HG03025 (cell line): ENCODE measurements around the gene SLC32A1.

Experiments
- ATAC-seq: cut with Tn5 transposase; IDR thresholded peaks from one replicate; pipeline ENCODE4 v1.9.1; 2021; ENCODE audit warnings: mild to moderate bottlenecking, moderate library complexity; ENCODE audit not compliant: unreplicated experiment, low FRiP score

Gene SLC32A1

DNA sequence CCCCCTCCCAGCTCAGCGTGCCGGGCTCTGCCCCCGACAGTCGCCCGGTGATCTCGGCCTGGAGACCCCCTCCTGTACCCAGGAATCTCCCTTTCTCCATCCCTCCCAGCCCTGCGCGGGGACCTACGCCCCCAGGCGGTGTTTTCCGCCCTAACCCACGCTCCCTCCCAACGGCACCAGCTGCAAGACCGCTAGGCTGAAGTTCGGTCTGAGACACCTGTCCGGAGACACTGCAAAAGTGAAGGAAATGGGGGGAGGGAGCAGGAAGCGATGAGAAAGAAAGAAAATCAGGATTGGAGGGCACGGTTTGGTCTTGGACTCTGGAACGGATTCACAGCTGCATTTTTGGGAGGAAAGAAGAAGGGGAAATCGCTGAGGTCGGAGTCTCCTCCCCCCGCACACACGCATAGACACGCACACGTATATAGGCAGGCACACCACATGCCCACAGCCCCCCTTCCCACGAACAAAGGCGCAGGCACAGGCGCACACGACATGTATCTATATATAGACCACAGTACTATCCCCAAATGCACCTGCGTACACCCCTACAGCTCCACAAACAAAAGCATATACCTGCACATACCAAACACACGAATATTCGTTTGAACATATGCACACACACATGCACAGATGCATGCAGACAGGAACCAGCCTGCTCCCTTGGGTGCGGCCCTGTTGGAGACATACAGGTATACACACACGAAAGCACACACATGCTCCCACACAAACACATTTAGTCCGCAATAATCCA, 1.0 kb downstream of the SLC32A1 start:
- no peak for ATAC-seq

DNA sequence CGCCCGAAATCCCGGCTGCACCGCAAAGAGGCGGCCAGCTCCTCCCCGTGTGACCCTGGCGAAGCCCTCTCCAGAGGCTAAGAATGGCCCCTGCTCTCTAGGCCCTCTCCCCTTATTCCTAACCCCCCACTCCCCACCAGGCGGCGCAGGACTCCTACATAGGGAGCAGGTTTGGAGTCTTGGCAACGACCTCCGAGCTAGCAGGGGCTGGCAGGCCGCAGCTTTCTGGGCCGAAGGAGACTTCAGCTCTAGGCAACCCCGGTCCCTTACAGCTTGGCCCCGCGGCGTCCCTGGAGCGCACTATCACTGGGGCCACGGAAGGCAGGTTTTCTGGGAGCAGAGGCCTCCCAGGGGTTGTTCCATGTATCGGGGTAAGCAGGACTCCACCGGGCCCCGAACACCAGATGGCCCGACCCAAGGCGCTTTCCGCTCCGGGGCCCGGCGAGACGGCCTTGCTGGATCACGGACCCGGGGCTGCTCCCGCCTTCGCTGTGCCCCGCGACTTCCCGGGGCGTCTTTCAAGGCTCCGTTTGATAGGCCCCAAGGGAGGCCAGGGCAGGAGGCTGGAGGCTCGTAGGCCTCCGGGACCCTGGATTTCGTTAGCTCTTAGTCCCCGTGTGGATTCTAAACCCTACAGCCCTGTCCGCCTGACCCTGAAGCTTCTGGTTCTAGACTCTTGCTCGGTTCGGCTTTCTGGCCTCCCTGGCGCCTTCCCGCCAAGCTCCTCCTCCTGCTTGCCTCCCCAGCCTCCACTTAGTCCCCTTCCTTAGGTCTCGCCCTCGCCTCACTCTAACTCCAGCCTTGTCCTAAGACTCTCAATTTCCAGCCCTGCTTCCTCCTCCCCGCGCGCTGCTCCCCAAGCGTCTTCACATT, 1.9 kb downstream of the SLC32A1 start:
- no peak for ATAC-seq

DNA sequence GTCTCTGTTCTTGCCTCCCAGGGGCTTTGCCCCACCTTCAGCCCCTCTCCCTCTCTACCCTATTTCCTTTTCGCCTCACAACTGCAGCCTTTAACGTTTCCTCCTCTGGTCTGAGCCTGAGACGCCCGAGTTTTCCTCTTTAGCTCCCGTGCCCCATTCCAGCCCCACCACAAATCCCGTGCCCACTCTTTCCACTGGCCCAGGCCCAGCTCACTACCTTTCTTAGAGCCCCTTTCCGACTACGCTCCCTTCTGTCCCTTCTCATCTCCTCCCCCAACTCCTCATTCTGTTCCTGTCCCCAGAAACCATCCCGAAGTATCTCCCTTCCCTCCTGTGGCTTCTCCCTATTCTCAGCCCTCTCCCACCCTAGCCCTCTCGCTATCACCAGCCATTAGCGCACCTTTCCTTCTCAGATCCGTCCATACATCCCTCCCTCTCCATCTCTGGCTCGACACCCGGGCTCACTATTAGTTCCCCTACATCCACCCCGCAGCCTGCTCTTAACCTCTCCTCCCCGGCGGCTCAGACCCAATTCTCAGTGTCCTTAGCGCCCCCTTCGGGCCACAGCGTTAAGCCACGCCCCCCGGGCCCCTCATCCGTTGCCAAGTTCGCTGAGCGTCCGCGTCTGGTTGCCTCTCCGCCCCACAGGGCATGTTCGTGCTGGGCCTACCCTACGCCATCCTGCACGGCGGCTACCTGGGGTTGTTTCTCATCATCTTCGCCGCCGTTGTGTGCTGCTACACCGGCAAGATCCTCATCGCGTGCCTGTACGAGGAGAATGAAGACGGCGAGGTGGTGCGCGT, 2.7 kb downstream of the SLC32A1 start:
- no peak for ATAC-seq

DNA sequence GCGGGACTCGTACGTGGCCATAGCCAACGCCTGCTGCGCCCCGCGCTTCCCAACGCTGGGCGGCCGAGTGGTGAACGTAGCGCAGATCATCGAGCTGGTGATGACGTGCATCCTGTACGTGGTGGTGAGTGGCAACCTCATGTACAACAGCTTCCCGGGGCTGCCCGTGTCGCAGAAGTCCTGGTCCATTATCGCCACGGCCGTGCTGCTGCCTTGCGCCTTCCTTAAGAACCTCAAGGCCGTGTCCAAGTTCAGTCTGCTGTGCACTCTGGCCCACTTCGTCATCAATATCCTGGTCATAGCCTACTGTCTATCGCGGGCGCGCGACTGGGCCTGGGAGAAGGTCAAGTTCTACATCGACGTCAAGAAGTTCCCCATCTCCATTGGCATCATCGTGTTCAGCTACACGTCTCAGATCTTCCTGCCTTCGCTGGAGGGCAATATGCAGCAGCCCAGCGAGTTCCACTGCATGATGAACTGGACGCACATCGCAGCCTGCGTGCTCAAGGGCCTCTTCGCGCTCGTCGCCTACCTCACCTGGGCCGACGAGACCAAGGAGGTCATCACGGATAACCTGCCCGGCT, 3.4 kb downstream of the SLC32A1 start:
- no peak for ATAC-seq

DNA sequence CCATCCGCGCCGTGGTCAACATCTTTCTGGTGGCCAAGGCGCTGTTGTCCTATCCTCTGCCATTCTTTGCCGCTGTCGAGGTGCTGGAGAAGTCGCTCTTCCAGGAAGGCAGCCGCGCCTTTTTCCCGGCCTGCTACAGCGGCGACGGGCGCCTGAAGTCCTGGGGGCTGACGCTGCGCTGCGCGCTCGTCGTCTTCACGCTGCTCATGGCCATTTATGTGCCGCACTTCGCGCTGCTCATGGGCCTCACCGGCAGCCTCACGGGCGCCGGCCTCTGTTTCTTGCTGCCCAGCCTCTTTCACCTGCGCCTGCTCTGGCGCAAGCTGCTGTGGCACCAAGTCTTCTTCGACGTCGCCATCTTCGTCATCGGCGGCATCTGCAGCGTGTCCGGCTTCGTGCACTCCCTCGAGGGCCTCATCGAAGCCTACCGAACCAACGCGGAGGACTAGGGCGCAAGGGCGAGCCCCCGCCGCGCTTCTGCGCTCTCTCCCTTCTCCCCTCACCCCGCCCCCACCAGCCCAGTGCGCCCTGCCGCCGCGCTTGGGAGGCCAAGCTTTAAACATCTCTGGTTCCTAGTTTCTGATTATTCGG, 4.0 kb downstream of the SLC32A1 start:
- ATAC-seq = no peak

DNA sequence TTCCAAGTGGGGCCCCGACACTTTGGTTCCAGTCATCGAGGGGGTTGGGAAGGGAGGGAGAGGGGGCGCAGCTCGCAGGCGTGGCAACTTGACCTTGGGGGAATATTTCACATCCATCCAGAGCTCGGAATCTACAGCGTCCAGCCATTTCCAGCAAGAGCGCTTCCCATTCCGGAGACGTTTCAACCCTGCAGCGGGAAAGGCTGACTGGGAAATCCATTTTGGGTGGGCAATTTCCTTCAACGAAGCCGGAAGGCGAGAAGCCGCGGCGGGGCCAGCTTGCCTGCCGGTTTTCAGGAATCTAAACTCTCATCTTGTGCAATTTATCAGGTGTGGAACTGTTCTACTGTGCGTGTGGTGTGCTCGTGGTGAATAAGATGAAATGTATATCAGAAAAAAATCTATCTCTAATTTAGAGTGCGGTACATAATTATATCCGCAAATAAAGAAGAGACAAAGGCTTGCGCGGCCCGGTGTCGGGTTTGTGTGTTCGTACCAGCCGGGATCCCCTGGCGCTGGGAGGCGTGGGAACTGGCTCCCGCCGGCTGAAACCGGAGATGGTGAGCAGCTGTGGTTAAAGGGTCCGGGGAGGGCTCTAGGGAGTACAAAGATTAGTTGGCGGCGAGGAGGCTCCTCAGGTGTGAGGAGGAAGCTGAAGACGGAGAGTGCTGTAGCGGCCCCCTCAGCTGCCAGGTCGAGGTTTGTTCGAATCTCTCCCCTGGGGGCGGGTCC, 4.8 kb downstream of the SLC32A1 start:
- no peak for ATAC-seq

DNA sequence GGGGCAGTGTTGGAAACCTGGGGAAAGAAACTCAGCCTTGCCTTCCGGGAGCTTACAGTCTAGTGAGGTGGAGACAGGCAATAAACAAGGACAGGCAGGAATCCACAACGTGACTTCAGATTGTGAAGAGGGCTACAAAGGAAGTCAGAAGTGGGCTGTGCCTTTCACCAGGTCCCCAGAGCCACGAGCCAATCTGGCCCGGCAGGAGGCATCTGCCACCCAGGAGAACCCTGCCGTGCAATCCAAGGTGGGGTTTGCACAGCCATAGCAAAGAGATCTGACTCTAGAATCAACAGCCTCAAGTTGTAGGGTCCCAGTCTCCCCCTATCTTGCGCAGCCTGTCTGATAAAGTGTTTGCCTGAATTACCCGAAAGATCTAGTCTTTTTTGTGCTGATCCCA, 5.5 kb downstream of the SLC32A1 start:
- no peak for ATAC-seq

DNA sequence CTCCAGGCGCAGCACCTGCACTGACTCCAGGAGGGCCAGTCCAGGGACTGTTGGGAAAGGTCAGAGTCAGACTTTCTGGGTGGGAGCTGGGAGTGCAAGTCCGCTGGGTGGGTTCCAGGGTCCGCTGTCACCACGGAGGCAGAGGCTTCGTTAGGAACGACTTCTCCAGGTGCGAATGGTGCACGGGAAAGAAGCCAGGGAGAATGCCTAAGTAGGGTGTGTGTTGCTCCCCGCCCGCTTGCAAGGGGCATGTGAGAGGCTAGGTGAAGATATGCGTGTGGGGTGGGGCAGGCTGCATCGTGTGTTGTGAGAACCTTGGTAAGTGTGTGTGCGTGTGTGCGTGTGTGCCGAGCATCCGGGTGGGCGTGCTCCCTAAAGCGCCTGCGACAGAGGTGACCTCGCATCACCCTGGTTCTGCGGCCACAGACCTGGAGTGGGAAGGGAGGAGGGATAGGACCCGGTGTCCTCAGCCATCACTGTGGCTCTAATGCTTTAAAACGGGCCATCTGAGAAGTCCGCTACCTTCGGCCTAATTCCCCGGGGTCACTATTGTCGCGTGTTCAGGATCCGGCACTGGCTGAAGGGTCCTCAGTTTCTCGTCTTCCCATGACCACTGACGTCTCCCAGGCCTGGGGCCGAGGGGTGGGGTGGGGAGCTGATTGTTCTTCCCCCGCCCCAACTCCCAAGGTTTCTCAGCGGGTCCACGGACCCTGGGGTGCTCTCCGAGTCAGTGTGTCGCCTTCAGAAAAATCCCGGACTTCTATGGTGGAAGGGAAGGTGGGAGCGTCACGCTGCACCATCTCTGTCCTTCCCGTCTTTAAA, 6.1 kb downstream of the SLC32A1 start:
- ATAC-seq = no peak

DNA sequence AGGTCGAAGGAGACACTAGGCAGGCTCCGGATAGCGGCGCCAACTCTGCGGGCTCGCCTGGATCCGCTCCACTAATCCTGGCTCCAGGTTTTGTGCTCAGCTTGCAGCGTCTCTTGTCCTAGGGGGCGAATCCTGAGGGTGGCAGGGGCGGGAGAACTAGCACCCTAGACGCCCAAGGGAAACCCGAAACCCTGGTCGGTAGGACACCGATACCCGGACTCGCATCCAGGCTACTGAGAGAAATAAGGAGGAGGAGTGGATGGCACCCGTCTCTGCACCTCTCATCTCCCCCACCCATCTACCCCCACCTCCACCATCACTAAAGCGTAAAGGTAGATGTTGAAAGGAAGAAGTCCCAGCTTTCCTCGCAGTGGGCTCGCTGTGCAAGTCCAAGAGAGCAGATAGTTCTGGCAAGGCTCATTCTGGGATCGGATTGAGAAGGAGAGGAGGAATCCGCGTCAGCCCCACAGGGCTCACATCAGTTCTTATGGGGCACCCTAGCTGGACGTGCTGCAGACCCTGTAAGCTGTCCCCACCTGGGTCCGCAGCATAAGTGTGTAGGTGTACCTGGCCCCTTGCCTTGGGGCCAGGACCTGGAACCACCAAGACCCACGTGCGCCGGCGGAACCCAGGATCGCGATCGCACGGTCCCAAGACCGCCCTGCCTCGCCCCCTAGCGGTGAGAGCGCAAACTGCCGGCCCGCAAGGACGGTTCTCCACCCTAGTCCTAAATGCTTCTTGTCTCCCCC, 6.9 kb downstream of the SLC32A1 start:
- no peak for ATAC-seq

DNA sequence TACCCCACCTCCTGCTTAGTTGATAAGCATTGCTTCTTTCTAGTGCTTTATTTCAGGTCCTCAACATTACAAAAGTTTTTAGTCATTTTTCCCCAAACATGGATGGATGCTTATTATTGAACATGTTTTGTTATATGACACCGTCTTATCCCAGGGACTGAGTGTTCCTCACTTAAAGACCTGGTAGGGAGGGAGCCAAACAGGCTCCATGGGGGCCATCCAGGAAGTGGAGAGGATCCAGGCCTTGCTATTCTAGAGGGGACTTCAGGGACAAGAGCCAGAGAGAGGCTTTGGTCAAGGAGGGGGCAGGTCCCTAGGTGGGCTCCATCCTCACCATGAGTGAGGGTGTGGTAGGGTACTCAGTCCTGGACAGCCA, 7.4 kb downstream of the SLC32A1 start:
- no peak for ATAC-seq

DNA sequence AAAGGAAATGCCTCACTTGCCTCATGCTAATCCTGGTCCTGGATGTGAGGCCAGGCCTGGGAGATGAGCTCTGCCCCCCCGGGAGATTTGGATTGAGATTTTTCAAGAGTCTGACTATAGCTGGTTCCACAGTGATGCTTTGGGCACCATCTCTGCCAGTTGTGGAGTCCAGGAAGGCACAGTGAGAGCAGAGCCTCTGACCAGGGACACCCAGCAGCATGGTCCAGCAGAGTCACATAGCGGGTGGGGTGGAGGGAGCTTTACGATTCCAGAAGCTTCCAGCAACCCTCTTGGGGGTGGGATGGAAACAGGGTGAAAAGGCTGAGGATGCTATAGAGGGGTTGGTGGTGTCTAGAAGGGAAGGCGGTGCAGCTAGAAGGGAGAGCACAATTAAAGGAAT, 8.7 kb downstream of the SLC32A1 start:
- ATAC-seq = no peak

DNA sequence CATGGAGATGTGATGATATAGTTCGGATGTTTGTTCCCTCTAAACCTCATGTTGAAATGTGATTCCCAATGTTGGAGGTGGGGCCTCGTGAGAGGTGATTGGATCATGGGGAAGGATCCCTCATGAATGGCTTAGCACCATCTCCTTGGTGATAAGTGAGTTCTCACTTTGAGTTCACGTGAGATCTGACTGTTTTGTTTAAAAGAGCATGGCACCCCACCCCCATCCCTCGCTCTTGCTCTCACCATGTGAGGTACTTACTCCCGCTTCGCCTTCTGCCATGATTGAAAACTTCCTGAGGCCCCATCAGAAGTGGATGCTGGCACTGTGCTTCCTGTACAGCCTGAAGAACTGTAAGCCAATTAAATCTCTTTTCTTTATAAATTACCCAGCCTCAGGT, 10.9 kb downstream of the SLC32A1 start:
- ATAC-seq = no peak

DNA sequence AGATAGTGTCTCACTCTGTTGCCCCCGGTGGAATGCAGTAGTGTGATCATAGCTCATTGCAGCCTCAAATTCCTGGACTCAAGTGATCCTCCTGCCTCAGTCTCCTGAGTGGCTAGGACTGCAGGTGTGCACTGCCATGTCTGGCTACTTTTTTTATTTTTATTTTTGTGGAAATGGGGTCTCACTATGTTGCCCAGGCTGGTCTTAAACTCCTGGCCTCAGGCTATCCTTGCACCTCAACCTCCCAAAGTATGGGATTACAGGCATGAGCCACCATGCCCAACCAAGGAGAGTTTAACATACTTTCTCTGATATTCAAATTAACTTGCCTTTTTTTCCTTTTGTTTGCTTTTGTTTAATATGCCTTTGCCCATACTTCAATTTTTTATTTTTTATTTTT, 13.6 kb downstream of the SLC32A1 start:
- no peak for ATAC-seq

DNA sequence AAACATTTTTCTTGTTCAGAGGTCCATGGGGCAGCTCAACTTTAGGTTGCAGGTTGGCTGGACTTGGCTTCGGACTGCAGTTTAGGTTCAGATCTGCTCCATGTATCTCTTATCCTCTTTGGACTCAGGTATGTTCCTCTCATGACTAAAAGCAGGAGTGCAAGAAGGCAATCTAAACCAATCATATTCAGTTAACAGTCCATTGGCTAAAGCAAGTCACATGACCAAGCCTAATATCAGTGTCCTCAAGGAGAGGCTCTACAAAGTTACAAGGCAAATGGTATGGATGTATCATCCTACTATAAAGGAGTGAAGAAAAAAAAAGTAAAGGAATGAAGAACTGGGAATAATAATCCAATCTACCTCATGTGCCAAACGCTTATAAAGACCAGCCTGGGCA, 21.5 kb downstream of the SLC32A1 start:
- no peak for ATAC-seq

DNA sequence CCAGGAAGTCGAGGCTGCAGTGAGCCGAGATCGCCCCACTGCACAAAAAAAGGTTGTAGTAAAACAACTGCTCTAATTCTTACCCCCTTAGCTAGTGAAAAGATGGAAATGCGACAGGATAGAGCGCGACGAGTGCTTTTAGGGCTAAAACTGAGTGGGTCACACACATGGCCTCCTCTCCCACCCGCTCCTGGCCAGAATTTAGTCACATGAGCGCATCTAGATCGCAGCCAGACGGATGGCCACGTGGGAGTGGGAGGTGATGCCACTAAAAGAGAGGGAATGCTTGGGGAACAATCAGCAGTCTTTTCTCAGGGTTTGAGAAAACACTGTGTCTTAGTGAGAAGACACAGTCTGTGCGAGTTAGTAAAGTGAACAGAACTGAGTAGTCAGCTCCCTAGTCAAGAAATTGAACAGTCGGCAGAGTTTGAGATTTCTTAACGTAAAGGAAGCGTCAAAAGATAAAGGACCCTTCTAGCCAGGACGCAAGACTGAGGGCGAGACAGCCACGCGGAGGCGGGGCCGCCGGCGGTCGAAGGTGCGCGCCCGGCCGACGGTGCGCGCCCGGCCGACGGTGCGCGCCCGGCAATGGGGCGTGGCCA, 23.3 kb downstream of the SLC32A1 start:
- peak; percentile 4 for ATAC-seq

DNA sequence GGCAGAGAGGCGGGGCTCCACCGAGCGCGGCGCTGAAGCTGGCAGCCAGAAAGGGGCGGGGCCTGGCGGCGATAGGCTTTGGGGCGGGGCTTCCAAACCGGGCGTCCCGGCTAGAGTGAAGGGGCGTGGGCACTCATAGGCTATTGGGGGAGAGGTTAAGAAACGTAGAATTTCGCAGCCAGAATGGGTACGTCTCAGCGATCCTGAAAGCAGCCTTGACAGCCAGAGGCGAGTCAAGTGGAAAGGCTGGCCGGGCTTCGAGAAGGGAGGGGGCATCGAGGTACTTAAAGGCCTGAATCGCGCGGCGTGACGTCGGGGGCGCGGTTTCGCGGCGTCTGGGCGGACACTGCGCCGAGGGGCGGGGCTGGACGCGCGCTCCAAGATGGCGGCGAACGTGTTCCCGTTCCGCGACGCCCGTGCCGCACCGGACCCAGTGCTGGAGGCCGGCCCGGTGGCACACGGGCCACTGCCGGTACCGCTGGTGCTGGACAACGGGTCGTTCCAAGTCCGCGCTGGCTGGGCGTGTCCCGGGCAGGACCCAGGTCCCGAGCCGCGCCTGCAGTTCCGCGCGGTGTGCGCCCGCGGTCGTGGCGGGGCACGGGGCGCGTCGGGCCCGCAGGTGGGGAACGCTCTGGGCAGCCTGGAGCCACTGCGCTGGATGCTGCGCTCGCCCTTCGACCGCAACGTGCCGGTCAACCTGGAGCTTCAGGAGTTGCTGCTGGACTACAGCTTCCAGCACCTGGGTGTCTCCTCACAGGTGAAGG, 24.0 kb downstream of the SLC32A1 start, which contains the start of gene ACTR5:
TSS of gene ACTR5 (plus strand) at position 364 of the 764 bp plus-strand sequence. CDS start at position 383, 19 bp downstream.
- peak; percentile 84 for ATAC-seq

DNA sequence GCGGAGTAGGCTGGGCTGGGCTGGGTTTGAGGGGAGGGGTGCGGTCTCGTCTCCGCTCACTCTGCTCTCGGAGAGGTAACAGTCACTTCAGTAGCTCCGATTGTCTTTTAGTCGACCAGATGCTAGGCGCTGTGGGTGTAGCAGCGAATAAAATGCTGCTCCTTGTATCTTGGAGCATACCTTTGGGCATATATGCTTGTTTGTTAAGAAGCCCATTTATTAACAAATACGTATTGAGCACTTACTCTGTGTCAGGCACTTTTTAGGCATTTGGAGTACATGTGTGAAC, 24.5 kb downstream of the SLC32A1 start:
- ATAC-seq = peak; percentile 23
